ENCODE measurements around the gene TMC5.
A peak's percentile ranks its signal among the peaks of the same experiment; 100 is the strongest.

Gene TMC5

GRCh38 chr16:19479302-19479721 lies 61.6 kb downstream of the TMC5 start:
- no peak for DNase-seq
- no peaks in the 10 kb centered on the region for H3K4me1 Mint-ChIP-seq
- no peaks in the 10 kb centered on the region for H3K9me3 Mint-ChIP-seq
- H3K27ac Mint-ChIP-seq = peak overlapping the region; percentile 75
- peaks cover 9% of the 10 kb centered on the region for H3K27me3 Mint-ChIP-seq (ENCODE audit: low read depth, poor library complexity)
- H3K36me3 Mint-ChIP-seq (ENCODE audit: low read depth) = no peaks in the 10 kb centered on the region
- no peak overlapping the region for H3K4me3 Mint-ChIP-seq
- no peak for TF ChIP-seq CTCF (IDR thresholded peaks at IDR 0.05)

DNA sequence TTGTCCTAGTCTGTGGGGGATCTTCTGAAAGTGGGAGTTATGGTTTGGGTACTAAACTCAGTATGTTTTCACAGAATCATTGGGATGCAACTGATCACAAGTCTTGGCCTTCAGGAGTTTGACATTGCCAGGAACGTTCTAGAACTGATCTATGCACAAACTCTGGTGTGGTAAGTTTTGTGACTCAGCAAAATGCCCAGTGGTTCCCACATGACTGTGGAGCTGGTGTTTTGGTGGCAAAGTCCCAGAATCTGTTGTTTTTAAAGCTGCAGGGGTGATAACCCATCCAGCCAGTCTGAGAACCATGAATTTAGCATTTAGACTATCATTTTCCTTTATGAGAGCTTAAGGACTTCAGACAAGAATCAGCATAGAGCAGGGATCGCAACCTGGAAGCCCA lies 63.6 kb downstream of the TMC5 start:
- Mint-ChIP-seq H3K27me3 (ENCODE audit: low read depth, poor library complexity) (peaks cover 3% of the 10 kb centered on the region), H3K4me3 (no peak overlapping the region), H3K4me1 (no peaks in the 10 kb centered on the region), H3K9me3 (no peaks in the 10 kb centered on the region), H3K27ac (no peak overlapping the region), H3K36me3 (ENCODE audit: low read depth) (no peaks in the 10 kb centered on the region)
- DNase-seq = no peak
- TF ChIP-seq CTCF (IDR thresholded peaks at IDR 0.05) = no peak

DNA sequence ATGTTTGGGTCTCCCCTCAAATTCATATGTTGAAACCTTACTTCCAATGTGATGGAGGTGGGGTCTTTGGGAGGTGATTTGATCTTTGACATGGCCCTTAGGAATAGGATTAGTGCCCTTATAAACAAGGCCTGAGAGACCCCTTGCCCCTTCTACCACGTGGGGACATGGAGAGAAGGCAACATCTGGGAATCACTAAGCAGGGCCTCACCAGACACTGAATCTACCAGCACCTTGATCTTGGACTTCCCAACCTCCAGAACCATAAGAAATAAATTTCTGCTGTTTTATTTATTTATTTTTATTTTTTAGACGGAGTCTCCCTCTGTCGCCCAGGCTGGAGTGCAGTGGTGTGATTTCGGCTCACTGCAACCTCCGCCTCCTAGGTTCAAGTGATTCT lies 64.1 kb downstream of the TMC5 start:
- Mint-ChIP-seq H3K4me1 (no peaks in the 10 kb centered on the region), H3K9me3 (no peaks in the 10 kb centered on the region), H3K27me3 (ENCODE audit: low read depth, poor library complexity) (peaks cover 3% of the 10 kb centered on the region), H3K27ac (no peak overlapping the region), H3K36me3 (ENCODE audit: low read depth) (no peaks in the 10 kb centered on the region), H3K4me3 (no peak overlapping the region)
- no peak for TF ChIP-seq CTCF (IDR thresholded peaks at IDR 0.05)
- no peak for DNase-seq

- H3K4me1 Mint-ChIP-seq = no peaks in the 10 kb centered on the region
- H3K4me3 Mint-ChIP-seq = no peak overlapping the region
- no peak for TF ChIP-seq CTCF (IDR thresholded peaks at IDR 0.05)
- no peaks in the 10 kb centered on the region for H3K9me3 Mint-ChIP-seq
- no peak overlapping the region for H3K27ac Mint-ChIP-seq
- H3K36me3 Mint-ChIP-seq (ENCODE audit: low read depth) = no peaks in the 10 kb centered on the region
- DNase-seq = no peak
- H3K27me3 Mint-ChIP-seq (ENCODE audit: low read depth, poor library complexity) = peaks cover 3% of the 10 kb centered on the region
Observed at GRCh38 chr16:19482291-19482690, 64.6 kb downstream of the TMC5 start.

DNA sequence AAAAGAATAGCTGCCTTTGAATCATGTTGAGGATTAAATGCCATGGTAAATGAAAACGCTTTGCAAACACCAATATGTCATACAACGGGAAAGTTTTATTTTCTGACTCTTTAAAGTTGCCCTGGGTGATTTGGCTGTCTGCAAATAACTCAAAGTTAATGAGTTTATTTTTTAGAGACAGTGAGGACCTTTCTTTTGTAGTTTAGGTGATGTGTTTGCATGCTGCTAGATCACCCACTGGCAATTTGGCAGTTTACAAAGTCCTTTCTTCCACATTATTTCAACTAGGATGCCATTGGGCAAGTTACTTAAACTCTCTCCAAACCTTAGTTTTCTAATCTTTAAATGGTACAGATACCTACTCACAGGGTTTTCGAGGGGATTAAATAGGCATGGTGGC lies 66.4 kb downstream of the TMC5 start:
- peaks cover 5% of the 10 kb centered on the region for H3K4me1 Mint-ChIP-seq
- no peak for DNase-seq
- H3K27me3 Mint-ChIP-seq (ENCODE audit: low read depth, poor library complexity) = peaks cover 3% of the 10 kb centered on the region
- H3K4me3 Mint-ChIP-seq = no peak overlapping the region
- no peak overlapping the region for H3K27ac Mint-ChIP-seq
- no peaks in the 10 kb centered on the region for H3K36me3 Mint-ChIP-seq (ENCODE audit: low read depth)
- no peaks in the 10 kb centered on the region for H3K9me3 Mint-ChIP-seq
- TF ChIP-seq CTCF (IDR thresholded peaks at IDR 0.05) = no peak

- Mint-ChIP-seq H3K4me1 (peaks cover 5% of the 10 kb centered on the region), H3K4me3 (no peak overlapping the region), H3K9me3 (no peaks in the 10 kb centered on the region), H3K36me3 (ENCODE audit: low read depth) (no peaks in the 10 kb centered on the region), H3K27me3 (ENCODE audit: low read depth, poor library complexity) (peaks cover 4% of the 10 kb centered on the region), H3K27ac (no peak overlapping the region)
- DNase-seq = no peak
- TF ChIP-seq CTCF (IDR thresholded peaks at IDR 0.05) = no peak
Observed at GRCh38 chr16:19485611-19486010, 67.9 kb downstream of the TMC5 start.

Measured in nephron progenitor cell (in vitro differentiated cells).